GM21619 (cell line): ENCODE measurements around the gene MSMB.
"Not testable (repeated sequence)": the region's sequence is repeated elsewhere in the genome, so short reads cannot be mapped to it uniquely, and the experiment has no call there.

Source experiments
- ATAC-seq: cut with Tn5 transposase; IDR thresholded peaks from one replicate; pipeline ENCODE4 v1.9.1; 2021; ENCODE audit not compliant: unreplicated experiment

The MSMB gene

GRCh38 chr10:46014683-46015405, 31.2 kb downstream of the MSMB start:
- no peak for ATAC-seq

- ATAC-seq: no peak
Measured at GRCh38 chr10:46014206-46014605, 31.9 kb downstream of the MSMB start.

- no peak for ATAC-seq
Measured at GRCh38 chr10:46012746-46013145, 33.3 kb downstream of the MSMB start.

- ATAC-seq: no peak
Measured at GRCh38 chr10:46006219-46006618, 39.9 kb downstream of the MSMB start.

GRCh38 chr10:46005383-46005782, 40.7 kb downstream of the MSMB start:
- ATAC-seq: no peak

GRCh38 chr10:46004963-46005362, 41.1 kb downstream of the MSMB start:
- ATAC-seq: no peak

- no peak for ATAC-seq
Measured at GRCh38 chr10:46002916-46003693, 43.0 kb downstream of the MSMB start.

GRCh38 chr10:46002189-46002687, 43.8 kb downstream of the MSMB start:
- ATAC-seq: not testable (repeated sequence)

GRCh38 chr10:46001187-46001756, 44.8 kb downstream of the MSMB start:
- no peak for ATAC-seq

- ATAC-seq: no peak
Measured at GRCh38 chr10:46000538-46000937, 45.5 kb downstream of the MSMB start.

- ATAC-seq: not testable (repeated sequence)
Measured at GRCh38 chr10:45999955-46000354, 46.1 kb downstream of the MSMB start.

- no peak for ATAC-seq
Measured at GRCh38 chr10:45997994-45998763, 47.9 kb downstream of the MSMB start.

- ATAC-seq: no peak
Measured at GRCh38 chr10:45997557-45997956, 48.5 kb downstream of the MSMB start.

GRCh38 chr10:45985590-45985989, 60.5 kb downstream of the MSMB start:
- not testable (repeated sequence) for ATAC-seq

- not testable (repeated sequence) for ATAC-seq
Measured at GRCh38 chr10:45984473-45984872, 61.6 kb downstream of the MSMB start.

- not testable (repeated sequence) for ATAC-seq
Measured at GRCh38 chr10:45983538-45984186, 62.4 kb downstream of the MSMB start.
